NAMALWA (cell line): ENCODE results near the gene CPEB3.
A peak's percentile ranks its signal among the peaks of the same experiment; 100 is the strongest.
"Not testable (repeated sequence)": the region's sequence is repeated elsewhere in the genome, so short reads cannot be mapped to it uniquely, and the experiment has no call there.

Source experiments
- DNase-seq: peaks from one replicate; pipeline ENCODE4 v3.0.0-alpha.2; 2015; ENCODE audit warnings: low spot score

CPEB3 gene

DNA sequence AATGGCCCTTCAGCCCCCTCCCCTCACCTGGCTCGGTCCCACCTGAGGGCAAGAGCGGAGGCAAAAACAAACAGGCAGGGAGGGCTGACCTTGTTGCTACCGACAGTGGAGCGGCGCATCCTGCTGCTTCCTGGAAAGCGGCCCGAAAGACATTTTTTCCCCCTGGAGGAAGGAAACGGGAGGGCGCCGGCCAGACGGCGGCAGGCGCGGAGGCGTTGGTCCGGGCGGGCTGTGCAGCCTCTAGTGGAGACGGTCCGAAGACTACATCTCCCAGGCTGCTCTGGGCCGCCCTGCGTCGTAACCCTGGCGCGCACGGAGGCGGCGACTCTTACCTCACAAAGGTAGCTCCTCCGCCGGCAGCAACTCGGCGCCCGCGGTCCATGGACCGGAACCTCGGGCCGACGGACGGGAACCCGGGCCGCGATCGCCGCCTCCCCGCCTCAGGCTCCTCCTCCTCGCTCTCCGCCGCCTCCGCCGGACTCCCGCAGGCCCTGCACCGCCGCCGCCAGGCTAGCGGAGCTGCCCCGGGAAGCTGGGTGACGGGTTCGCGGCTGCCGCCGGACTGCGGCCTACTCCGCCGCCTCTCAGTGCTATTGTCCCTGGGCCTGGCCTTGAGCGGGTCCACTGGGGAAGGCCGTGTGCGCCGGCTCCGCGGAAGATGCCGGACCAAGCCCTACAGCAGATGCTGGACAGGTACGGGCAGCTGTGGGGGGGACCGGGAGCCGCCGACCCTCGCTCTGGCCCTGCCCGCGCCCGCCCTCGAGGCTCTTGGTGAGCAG lies at the start of gene CPEB3, which contains the start of gene MARCHF5:
TSS of gene CPEB3 (minus strand) at position 242 of the 779 bp plus-strand sequence. CDS start 50,728 bp downstream, outside the sequence.
TSS of gene MARCHF5 (plus strand) at position 331 of the 779 bp plus-strand sequence. CDS start at position 659, 328 bp downstream.
- DNase-seq: peak; percentile 96

DNA sequence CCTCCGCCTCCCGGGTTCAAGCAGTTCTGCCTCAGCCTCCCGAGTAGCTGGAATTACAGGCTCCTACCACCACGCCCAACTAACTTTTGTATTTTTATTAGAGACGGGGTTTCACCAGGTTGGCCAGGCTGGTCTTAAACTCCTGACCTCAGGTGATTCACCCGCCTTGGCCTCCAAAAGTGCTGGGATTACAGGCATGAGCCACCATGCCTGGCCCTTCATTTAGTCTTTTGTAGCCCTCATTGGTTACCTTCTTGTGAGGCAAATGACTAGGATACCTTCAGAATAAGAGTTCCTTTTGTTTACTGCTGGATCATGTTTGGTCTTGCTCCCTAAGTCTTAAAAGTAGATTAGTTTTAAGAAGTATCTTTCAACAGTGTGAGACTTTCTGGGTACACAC lies 39.0 kb upstream of the CPEB3 start:
- DNase-seq: not testable (repeated sequence)

DNA sequence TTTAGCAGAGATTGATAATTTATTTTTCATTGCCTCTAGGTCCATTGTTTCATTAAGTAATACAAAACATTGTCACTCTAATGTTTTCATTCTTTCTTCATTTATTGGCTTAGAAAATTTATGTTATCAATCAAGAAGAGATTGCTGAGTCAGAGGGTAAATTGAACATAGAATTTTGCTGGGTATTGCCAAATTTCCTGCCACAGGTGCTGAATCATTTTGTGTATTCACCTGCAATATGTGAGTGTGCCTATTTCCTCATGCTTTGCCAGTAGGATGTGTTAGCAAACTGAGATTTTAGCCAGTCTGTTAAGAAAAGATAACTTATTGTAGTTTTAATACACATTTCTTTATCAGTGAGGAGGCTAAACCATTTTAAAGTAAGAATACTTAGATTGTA lies 38.1 kb upstream of the CPEB3 start:
- DNase-seq: no peak

DNA sequence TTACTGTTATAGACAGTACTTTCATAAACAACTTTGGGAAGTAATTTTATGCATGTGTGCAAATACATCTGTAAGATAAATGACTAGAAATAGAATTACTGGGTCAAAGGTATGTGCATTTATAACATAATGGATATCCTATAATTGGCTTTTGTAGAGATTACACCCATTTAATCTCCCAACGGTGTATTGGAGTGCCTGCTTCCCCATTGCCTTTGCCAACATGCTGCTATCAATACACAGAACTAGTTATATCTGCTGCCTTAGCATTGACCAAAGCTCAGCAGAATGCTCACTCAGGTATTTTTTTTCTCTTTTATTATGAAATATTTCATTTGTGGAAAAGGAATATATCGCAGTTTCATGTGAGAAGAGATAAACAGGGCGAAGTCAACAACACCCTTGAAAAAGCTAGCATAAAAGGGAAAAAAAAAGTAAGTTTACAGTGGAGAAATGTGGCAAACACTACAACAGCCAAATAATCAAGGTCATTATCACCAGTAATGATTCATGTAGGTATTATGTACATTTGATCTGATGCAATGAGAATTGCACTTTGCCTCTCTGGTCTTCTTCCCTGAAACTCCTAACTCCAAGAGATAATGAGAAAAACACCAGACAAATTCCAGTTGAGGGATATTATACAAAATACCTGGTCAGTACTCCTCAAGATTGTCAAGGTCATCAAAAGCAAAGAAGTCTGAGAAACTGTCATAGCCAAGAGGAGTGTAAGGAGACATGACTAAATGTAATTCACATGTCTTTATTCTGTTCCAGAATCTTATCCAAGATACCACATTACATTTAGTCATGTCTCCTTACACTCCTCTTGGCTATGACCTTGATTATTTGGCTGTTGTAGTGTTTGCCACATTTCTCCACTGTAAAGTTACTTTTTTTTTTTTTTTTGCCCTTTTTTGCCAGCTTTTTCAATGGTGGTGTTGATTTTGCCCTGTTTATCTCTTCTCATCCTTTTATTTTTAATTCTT lies 36.9 kb upstream of the CPEB3 start:
- DNase-seq: no peak

DNA sequence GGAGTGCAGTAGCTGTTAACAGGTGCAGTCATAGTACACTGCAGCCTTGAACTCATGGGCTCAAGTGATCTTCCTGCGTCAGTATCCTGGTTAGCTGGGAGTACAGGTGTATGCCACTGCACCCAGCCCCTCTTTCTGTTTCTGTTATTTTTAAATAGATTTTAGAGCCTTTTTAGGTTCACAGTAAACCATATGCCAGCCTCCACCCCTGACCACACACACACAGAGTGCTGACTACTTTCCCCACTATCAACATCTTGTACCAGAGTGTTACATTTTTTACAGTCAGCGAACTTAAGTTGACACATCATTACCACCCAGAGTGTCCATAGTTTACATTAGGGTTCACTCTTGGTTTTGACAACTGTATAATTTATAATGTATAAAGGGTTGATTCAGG lies 32.2 kb upstream of the CPEB3 start:
- no peak for DNase-seq

DNA sequence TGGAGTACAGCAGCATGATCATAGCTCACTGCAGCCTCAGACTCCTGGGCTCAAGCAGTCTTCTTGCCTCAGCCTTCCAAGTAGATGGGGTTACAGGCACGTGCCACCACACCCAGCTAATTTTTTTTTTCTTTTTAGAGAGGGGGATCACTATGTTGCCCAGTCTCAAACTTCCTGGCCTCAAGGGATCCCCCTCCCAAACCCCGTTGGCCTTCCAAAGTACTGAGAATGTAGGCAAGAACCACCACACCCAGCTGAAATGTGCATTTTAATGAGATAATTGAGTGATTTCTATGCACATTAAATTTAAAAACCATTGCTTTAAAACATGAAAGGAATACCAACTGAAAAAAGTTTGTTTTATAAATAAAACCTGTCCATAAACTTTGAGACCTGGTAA lies 25.7 kb upstream of the CPEB3 start:
- no peak for DNase-seq

DNA sequence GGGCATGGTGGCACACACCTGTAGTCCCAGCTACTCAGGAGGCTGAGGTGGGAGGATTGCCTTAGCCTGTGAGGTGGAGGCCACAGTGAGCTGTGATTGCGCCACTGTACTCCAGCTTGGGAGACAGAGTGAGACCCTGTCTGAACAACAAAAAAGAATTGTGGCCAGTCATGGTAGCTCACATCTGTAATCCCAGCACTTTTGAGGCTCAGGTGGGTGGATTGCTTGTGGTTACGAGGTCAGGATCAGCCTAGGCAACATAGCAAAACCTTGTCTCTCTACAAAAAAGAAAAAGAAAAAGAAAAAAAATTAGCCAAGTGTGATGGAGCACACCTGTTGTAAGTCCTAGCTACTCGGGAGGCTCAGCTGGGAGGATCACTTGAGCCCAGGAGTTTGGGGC lies 22.9 kb upstream of the CPEB3 start:
- no peak for DNase-seq

DNA sequence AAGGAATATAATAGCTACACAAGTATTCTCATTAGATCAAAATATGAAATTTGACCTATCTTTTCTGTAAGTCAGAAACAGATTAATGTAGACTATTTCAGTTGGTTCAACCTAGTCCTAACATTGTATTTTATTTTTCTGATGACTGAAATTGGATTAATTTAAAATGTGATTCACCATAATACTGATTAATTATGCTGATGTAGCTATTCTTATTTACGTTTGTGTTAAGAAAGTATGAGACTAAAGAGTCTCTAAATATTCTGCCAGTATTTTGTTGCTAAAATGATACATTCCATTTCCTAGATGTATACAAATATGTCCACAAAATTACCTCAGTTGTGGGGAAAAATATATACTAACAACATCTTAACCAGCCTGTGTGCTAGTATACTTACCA lies 18.4 kb upstream of the CPEB3 start:
- DNase-seq: no peak

DNA sequence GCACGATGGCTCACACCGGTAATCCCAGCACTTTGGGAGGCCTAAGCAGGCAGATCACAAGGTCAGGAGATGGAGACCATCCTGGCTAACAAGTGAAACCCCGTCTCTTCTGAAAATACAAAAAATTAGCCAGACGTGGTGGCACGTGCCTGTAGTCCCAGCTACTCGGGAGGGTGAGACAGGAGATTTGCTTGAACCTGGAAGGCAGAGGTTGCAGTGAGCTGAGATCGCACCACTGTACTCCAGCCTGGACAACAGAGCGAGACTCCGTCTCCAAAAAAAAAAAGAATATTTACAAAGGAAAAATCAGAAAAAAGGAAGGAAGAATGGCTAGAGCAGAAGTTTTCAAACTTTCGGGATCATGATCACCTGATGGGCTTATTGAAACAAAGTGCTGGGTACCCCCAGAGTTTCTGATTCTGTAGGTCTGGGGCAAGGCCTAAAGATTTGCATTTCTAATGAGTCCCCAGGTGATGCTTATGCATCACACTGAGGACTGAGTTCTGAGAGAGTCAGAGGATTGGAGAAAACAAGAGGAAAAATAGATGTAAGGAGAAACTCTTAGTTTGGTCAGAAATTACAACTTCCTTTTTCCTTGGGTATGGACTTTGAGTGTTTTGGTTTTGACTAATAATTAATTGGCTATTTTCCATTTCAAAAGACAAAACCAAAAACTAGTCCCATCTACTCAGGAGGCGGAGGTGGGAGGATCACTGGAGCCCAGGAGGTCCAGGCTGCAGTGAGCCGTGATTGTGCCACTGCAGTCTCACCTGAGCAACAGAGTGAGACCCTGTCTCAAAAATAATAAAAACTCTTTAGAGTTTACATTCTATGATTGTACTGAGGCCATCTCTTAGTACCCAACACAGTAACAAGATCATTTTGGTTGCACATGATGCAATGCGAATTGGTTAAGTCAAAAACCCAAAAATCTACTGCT lies 14.5 kb upstream of the CPEB3 start:
- DNase-seq: no peak

DNA sequence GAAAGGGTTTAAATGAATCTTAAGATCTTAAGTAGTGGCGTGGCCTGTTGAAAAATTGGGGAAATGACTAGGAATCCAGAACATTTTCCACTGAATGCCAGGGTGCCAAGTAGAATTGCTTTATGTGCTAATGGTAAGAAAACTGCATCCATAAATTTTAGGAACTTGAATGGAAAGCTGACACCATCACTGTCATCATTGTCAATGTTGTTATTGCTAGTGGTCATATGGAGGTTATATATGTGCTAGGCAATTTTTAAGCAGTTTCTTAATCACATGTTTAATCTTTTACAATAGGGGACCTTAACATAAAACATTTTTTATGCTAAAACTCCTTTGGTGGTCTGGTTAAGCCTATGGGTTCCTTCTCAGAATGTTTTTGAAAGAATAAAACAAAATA lies 13.2 kb upstream of the CPEB3 start:
- no peak for DNase-seq

DNA sequence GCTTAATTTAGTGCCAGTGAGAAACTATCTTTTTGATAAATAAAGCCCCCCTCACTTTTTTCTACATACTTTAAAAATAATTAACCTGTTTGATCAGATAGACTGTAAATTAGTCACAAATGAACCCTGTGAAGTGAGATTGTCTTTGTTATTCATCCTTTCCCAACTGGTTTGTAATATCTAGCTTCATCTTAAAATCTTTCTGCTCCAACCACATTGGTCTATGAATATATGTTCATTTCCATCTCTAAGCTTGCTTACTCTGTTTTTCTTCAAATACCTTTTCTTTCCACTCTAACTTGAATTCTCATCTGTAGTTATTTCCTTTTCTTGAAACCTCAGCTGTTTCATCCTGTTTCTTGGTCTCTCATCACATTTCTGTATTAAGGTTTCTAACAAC lies 12.2 kb upstream of the CPEB3 start:
- no peak for DNase-seq

DNA sequence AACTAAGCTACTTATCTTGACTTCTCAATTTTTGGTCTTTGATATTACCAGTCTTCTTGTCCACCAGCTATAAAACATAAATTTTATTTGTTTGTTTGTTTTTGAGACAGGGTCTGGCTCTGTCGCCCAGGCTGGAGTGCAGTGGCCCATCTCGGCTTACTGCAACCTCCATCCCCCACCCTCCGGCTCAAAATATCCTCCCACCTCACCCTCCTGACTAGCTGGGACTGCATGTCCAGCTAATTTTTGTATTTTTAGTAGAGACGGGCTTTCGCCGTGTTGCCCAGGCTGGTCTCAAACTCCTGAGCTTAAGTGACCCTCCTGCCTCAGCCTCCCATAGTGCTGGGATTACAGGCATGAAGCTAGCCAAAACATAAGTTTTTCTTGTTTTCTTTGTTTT lies 7.6 kb upstream of the CPEB3 start:
- DNase-seq: no peak

DNA sequence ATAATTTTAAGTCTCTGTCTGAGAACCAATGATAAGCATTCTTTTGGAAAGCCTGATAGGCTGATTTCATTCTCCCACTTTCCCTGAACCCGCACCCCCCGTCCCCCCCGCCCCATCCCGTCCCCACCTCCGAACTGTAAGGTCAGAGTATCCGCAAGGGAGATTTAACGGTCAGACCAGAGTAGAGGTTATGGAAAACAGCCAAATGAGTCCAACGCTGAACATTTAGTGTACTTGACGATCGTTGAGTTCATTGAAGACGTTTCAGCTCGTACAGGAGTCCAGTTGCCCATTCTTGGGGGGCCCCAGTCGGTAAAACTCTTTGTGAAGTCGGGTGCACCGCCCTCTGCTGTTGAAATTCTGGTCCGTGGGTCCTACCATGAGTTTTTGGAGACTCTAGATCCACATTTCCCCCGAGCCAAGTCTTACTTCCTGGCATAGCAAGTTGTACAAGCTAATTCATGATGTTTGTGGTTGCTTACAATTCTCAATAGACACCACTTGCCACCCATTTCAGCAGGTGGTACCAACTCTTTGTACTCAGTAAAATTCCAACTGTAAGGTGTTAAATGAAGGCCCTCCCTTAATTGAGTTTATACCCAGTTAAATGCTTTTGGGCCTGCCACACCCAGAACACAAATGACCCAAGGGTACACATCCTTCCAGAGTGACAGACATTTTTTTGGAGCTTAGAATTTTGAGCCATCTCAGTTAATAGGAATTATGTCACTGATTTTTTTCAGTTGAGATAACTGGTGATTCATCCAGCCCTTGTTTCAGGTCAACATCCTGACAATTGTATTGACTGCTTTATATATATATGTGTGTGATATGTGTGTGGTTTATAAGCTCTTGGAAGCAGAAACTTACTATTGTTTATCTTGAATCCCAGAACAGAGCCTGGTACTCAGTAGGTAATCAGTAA lies 1.3 kb upstream of the CPEB3 start:
- peak; percentile 79 for DNase-seq

DNA sequence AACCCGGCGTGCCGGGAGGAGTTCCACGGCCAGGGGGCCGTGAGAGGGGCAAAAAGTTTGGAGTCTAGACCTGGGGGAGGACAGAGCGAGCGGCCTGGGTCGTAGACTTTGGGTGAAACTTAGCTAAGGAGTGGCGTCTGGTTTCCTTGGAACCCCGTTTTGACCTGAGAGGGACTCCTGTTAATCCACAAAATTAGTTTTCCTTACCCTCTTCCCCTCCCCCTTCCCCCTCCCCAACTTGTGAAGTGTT lies 663 bp upstream of the CPEB3 start:
- DNase-seq: peak; percentile 60

DNA sequence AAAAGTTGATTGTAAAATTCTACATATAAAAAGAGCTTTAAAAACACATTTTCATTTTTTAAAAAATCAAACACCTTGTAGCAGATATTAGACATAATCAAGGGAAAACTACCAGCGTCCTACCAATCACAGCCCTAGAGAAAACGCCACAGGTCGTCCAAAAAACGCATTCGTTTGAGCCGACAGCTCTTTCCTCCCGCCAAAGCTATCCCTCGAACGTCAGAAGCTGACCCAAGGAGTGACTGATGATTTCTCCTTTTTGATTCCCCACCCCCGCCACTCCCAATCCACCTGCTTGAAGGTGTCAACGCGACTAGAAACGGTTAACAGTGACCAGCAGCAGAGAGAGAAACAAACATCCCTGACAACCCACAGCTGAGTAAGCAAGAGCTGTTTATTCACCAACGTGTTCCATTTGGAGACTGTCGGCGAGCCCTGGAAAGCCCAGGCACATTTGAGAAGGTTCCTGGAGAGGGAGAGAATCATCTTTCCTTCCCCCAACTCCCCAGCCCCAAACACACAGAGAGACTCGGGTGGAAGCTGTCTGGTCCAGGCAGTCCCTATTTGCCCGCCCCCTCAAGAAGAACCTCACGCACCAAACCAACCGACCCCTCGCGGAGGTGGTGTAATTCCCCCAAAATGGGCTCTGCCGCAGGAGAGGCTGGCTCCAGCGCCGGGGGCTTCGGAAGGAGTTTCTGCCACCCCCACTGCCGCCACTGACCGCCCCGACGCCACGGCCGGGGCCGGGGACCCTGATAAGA lies 622 bp downstream of the CPEB3 start:
- DNase-seq: peak; percentile 58

DNA sequence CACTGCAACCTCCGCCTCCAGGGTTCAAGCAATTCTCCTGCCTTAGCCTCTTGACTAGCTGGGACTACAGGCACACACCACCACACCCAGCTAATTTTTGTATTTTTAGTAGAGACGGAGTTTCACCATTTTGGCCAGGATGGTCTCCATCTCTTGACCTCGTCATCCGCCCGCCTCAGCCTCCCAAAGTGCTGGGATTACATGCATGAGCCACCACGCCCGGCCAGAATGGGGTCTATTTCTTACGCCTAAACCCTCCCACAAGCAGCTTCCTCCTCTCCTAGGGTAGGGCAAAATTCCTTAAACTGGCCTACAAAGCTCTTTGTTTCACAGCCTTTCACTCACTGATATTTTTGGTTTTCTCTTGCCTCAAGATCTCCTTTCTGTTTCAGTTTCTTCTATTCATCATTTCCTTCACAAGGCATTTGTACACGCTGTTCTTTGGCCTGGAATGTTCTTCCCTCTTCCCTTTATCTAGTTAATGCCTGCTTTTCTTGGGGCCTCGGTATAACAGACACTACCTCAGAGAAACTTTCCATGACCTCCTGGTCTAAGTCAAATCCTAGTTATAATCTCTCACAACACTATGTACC lies 6.7 kb downstream of the CPEB3 start:
- no peak for DNase-seq

DNA sequence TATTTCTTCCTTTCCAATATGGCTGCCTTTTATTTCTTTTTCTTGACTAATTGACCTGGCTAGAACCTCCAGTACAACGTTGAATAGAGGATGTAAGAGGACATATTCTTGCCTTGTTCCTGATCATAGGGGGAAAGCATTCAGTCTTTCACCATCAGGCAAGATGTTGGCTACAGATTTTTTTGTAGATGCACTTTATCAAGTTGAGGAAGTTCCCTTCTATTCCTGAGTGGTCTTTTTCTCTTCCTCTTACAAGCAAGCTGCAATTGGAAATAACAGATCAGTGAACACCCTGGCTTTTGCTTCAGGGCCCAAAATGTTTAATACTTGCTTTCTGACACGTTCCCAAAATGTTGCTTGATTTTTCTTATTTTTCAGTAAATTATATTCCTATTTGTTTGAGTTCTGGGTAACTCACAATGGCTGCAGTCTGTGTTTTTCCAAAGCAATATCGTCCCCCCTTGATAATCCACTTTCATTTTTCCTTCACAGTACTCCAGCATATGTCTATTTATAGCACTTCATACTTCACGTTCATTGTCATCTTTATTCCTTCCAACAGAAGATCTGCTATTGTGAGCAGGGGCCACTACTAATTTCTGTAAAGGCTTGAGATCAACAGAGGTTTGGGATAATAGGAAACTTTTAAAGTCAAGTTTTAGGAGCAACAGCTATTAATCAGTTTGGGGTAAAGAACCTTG lies 11.7 kb downstream of the CPEB3 start:
- no peak for DNase-seq

DNA sequence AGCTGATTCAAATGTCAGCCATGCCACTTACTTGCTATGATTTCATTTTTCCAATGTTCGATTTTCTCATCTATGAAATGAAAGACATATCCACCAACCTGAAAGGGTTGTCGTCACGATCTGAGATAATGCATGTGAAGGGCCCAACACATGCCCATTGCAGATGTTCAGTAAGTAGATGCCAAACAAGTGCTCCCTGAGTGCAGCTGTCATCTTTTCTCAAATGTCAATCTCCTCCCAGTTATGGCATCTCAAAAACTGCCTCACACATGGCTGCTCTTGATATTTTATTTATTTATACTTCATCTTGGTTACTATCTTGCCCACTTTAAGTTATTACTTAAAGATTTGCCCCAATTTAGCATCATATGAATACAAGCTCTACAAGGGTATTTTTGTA lies 16.8 kb downstream of the CPEB3 start:
- no peak for DNase-seq

DNA sequence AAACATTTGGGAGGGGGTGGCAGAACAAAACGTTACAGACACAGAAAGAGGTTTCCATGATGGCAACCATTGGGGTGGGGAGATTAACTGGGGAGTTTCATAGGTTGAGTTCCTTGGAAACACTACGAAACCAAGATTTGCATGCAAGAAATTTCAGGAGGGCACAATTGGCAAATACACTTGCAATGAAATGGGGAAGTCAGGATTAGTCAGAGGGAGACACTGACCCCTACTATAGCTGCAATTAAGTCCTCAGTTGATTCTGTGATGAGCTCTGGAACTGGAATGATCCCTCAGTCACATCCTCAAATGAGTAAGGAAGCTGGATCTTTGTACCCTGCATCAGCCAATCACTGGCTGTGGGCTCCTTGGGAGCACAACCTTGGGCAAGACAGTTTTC lies 22.1 kb downstream of the CPEB3 start:
- DNase-seq: no peak
